Small intestine (tissue), 7 donors: ENCODE data around the gene LMO2. TPM values are rescaled to one million over a fixed set of nuclear protein-coding genes. Genes with fewer than 3 reads are reported as not detected.

Experiments used
- DNase-seq, 2 donors: peaks; one replicate each; pipeline versions ENCODE4 v3.0.0 to v3.0.0-alpha.2; 2013
- FAIRE-seq: peaks from 2 replicates; lab custom pipeline; 2012; peaks lifted over from hg19 to GRCh38; lab: Jason Lieb, UNC
- H3K27ac ChIP-seq, 3 donors: one replicate each; pipeline ENCODE4 v1.5.1; 2013; ENCODE audit warnings: low read length in 2 of 3, mild to moderate bottlenecking in 2 of 3, control low read depth in 1 of 3, inconsistent platforms in 1 of 3, low read depth in 1 of 3, moderate library complexity in 1 of 3
- H3K27me3 ChIP-seq, 3 donors: one replicate each; pipeline ENCODE4 v1.6.1; 2013; ENCODE audit warnings: low read length in 3 of 3, inconsistent platforms in 1 of 3; ENCODE audit not compliant: control insufficient read depth in 3 of 3, insufficient read depth in 3 of 3
- H3K36me3 ChIP-seq, 3 donors: one replicate each; pipeline ENCODE4 v1.6.1; 2013; ENCODE audit warnings: low read length in 3 of 3, inconsistent platforms in 1 of 3, low read depth in 1 of 3, mild to moderate bottlenecking in 1 of 3, moderate library complexity in 1 of 3; ENCODE audit not compliant: control insufficient read depth in 3 of 3, insufficient read depth in 2 of 3
- H3K4me1 ChIP-seq, 3 donors: one replicate each; pipeline ENCODE4 v1.6.1; 2013; ENCODE audit warnings: low read length in 2 of 3, inconsistent platforms in 1 of 3, low read depth in 1 of 3, mild to moderate bottlenecking in 1 of 3, moderate library complexity in 1 of 3; ENCODE audit not compliant: control insufficient read depth in 3 of 3, insufficient read depth in 2 of 3
- H3K4me3 ChIP-seq, 3 donors: one replicate each; pipeline ENCODE4 v1.5.1; 2013; ENCODE audit warnings: low read length in 3 of 3, control low read depth in 1 of 3, inconsistent platforms in 1 of 3, low read depth in 1 of 3, mild to moderate bottlenecking in 1 of 3, moderate library complexity in 1 of 3
- H3K9me3 ChIP-seq, 2 donors: one replicate each; pipeline ENCODE4 v1.6.1; 2013; ENCODE audit warnings: low read depth in 1 of 2, low read length in 1 of 2; ENCODE audit not compliant: control insufficient read depth in 2 of 2, insufficient read depth in 1 of 2
- WGBS, 3 donors: extraction: QIAGEN DNeasy Blood & Tissue Kit; methylation state at CpG; one replicate each; pipeline ENCODE4 v1.1.7; 2013; 5-methylcytosine and 5-hydroxymethylcytosine counted together
- polyA plus RNA-seq, 4 donors: library from polyadenylated mRNA; stranded (reverse) in 3 of 4; unstranded in 1 of 4; fragments of 200-250 nt in 3 of 4; fragments of 120-200 nt in 1 of 4; gene quantifications; one replicate each; pipeline versions ENCODE4 v1.2.1 to v1.2.3, GENCODE V29; 2013
- donor health status: healthy with polysubstance abuse.
- donor health status: control.
- donor health status: control.
- donor health status: Bipolar disorder and iron deficiency.
- donor health status: healthy.

The LMO2 gene
- polyA plus RNA-seq, 4 donors, result 2.5 to 27.5 (median 8.8) TPM

- no peak overlapping the region for H3K27ac ChIP-seq
- DNase-seq (no peak), FAIRE-seq (no peak)
- no peaks in the 10 kb centered on the region for H3K36me3 ChIP-seq
- 92 to 98% (median 94%) methylated on average over 6 of the region's 6 CpGs for WGBS, 3 donors
- H3K9me3 ChIP-seq, result no peaks in the 10 kb centered on the region
- no peak overlapping the region for H3K4me3 ChIP-seq
- H3K27me3 ChIP-seq, result peaks cover 0 to 2% (median 0%) of the 10 kb centered on the region in 3 donors
- H3K4me1 ChIP-seq, result peaks cover 0 to 6% (median 0%) of the 10 kb centered on the region in 3 donors
Observed at GRCh38 chr11:33889296-33889695, 2.6 kb downstream of the LMO2 start.

GRCh38 chr11:33887886-33888285 is 4.0 kb downstream of the LMO2 start:
- H3K4me1 ChIP-seq, result peaks cover 0 to 6% (median 0%) of the 10 kb centered on the region in 3 donors
- no peaks in the 10 kb centered on the region for H3K36me3 ChIP-seq
- H3K27me3 ChIP-seq, result peaks cover 0 to 2% (median 0%) of the 10 kb centered on the region in 3 donors
- no peak overlapping the region for H3K4me3 ChIP-seq
- FAIRE-seq (no peak), DNase-seq (no peak)
- no peaks in the 10 kb centered on the region for H3K9me3 ChIP-seq
- no peak overlapping the region for H3K27ac ChIP-seq
- WGBS, 3 donors, result 83 to 94% (median 91%) methylated on average over 5 of the region's 5 CpGs

- 70 to 75% (median 73%) methylated on average over 3 of the region's 3 CpGs for WGBS, 3 donors
- FAIRE-seq (no peak), DNase-seq (no peak)
- no peaks in the 10 kb centered on the region for H3K9me3 ChIP-seq
- no peak overlapping the region for H3K27ac ChIP-seq
- H3K27me3 ChIP-seq, result peaks cover 0 to 14% (median 7%) of the 10 kb centered on the region in 3 donors
- no peaks in the 10 kb centered on the region for H3K36me3 ChIP-seq
- H3K4me3 ChIP-seq, result no peak overlapping the region
- H3K4me1 ChIP-seq, result no peaks in the 10 kb centered on the region
Observed at GRCh38 chr11:33885338-33886005, 6.4 kb downstream of the LMO2 start.

GRCh38 chr11:33884601-33885000 is 7.3 kb downstream of the LMO2 start:
- no peak for DNase-seq
- Histone ChIP-seq H3K27ac (no peak overlapping the region), H3K4me3 (no peak overlapping the region), H3K4me1 (no peaks in the 10 kb centered on the region), H3K27me3 (peaks cover 0 to 14% (median 7%) of the 10 kb centered on the region in 3 donors), H3K9me3 (no peaks in the 10 kb centered on the region), H3K36me3 (no peaks in the 10 kb centered on the region)
- WGBS, 3 donors, result 76 to 87% (median 79%) methylated on average over 3 of the region's 3 CpGs
- no peak for FAIRE-seq

- Histone ChIP-seq H3K4me1 (no peaks in the 10 kb centered on the region), H3K27ac (no peak overlapping the region), H3K9me3 (no peaks in the 10 kb centered on the region), H3K4me3 (no peak overlapping the region), H3K36me3 (no peaks in the 10 kb centered on the region), H3K27me3 (peaks cover 0 to 16% (median 7%) of the 10 kb centered on the region in 3 donors)
- DNase-seq (no peak), FAIRE-seq (no peak)
- WGBS, 3 donors, result 78 to 88% (median 82%) methylated on average over 5 of the region's 5 CpGs
Observed at GRCh38 chr11:33884035-33884434, 7.8 kb downstream of the LMO2 start.

GRCh38 chr11:33881651-33882503 is 10.0 kb downstream of the LMO2 start:
- Histone ChIP-seq H3K4me1 (no peaks in the 10 kb centered on the region), H3K36me3 (no peaks in the 10 kb centered on the region), H3K4me3 (no peak overlapping the region), H3K27ac (no peak overlapping the region), H3K9me3 (no peaks in the 10 kb centered on the region), H3K27me3 (peaks cover 0 to 26% (median 8%) of the 10 kb centered on the region in 3 donors)
- no peak for FAIRE-seq
- no peak for DNase-seq
- 24 to 42% (median 41%) methylated on average over 11 of the region's 11 CpGs for WGBS, 3 donors

GRCh38 chr11:33880979-33881378 is 10.9 kb downstream of the LMO2 start:
- no peak for DNase-seq
- WGBS, 3 donors, result 80 to 86% (median 83%) methylated on average over 7 of the region's 7 CpGs
- Histone ChIP-seq H3K36me3 (no peaks in the 10 kb centered on the region), H3K4me3 (no peak overlapping the region), H3K27me3 (peaks cover 0 to 28% (median 9%) of the 10 kb centered on the region in 3 donors), H3K27ac (no peak overlapping the region), H3K4me1 (no peaks in the 10 kb centered on the region), H3K9me3 (no peaks in the 10 kb centered on the region)
- no peak for FAIRE-seq

- WGBS, 3 donors, result 88 to 94% (median 90%) methylated on average over 9 of the region's 9 CpGs
- no peak for FAIRE-seq
- no peak for DNase-seq
Observed at GRCh38 chr11:33879375-33879774, 12.5 kb downstream of the LMO2 start.

More at GRCh38 chr11:33879375-33879774, 12.5 kb downstream of the LMO2 start:
- H3K27ac ChIP-seq, result no peak overlapping the region
- no peaks in the 10 kb centered on the region for H3K36me3 ChIP-seq
- H3K27me3 ChIP-seq, result peaks cover 0 to 38% (median 12%) of the 10 kb centered on the region in 3 donors
- no peak overlapping the region for H3K4me3 ChIP-seq
- no peaks in the 10 kb centered on the region for H3K9me3 ChIP-seq
- no peaks in the 10 kb centered on the region for H3K4me1 ChIP-seq
